HG03135 (cell line): ENCODE measurements around the gene SLC2A11.
"Not testable (repeated sequence)": the region's sequence is repeated elsewhere in the genome, so short reads cannot be mapped to it uniquely, and the experiment has no call there.

ENCODE experiments used
- ATAC-seq: cut with Tn5 transposase; IDR thresholded peaks from one replicate; pipeline ENCODE4 v1.9.1; 2021; ENCODE audit warnings: mild to moderate bottlenecking, moderate library complexity; ENCODE audit not compliant: unreplicated experiment

The SLC2A11 gene

DNA sequence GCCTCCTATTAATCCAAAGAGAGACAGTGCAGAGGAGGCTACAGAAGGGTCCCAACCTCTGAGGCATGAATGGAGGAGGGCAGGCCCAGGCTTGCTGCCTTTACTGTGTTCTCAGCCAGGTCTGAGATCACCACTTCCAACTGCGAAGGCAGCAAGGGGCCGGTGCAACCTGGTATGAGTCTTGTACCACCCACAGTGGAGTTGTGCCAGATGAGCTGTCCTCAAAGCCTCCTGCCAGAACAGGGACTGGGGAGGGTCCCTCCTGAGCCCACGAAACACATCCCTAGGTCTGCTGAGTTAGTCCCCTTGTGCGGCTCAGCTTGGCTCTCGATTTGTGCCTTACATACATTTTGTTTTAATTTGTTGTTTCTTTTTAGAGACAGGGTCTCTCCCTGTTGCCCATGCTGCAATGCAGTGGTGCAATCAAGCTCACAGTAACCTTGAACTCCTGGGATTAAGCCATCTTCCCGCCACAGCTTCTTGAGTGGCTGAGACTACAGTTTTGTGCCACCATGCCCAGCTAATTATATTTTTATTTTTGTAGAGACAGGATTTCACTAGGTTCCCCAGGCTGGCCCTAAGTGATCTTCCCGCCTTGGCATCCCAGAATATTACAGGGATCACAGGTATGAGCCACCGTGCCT is 45.8 kb downstream of the SLC2A11 start:
- no peak for ATAC-seq

DNA sequence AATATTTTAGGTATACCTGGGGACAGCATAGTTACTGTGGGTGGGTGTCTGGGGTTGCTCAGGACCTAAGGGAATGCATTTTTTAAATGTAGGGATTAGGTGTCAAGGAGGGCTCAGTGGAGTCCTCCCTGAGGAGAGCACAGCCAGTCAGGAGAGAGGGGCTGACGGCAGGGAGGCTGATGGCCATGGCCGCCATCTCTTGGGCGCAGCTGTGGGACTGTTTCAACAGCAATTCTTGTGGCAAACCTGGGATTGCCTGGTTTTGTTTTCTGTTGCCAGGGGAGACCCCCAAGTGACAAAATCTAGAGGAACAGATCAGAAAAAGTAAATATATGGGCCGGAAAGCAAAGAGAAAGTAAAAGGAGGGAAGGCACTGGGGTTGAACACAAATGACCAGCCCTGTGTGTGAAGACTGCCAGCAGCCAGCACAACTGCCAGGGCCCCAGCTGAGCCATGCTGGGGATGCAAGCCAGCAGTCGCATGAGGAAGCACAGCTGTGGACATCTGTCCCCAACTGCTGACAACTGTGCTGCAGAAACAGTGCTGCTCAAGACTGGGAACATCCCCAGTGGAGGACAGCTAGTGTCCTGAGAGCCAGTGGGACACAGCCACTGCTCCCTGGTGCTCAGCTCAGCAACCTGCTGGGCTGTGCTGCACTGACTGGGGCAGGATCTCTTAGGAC is 47.0 kb downstream of the SLC2A11 start:
- ATAC-seq, result no peak

DNA sequence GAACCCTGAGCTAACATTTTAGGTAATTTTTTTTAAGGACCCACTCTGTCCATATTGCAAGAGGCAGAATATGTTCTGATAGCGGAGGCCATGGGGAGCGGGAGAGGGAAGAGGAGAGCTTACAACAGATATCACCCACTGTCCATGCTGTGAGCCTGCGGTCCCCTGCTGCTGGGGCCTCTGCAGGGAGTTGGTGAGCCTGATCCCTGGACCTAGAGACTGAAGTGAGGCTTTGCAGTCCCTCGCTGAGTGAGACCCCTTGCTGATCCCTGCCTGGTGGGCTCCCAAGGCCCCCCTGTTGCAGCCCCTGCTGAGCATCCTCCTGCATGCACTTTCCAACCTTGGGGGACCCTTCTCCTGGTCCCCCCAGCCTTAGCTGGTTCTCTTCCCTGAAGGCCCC is 49.0 kb downstream of the SLC2A11 start:
- no peak for ATAC-seq

DNA sequence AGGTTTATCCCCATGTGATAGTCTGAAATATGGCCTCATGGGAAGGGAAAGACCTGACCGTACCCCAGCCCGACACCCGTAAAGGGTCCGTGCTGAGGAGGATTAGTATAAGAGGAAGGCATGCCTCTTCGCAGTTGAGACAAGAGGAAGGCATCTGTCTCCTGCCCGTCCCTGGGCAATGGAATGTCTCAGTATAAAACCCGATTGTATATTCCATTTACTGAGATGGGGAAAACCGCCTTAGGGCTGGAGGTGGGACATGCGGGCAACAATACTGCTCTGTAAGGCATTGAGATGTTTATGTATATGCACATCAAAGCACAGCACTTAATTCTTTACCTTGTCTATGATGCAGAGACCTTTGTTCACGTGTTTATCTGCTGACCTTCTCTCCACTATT is 49.7 kb downstream of the SLC2A11 start:
- ATAC-seq, result not testable (repeated sequence)

DNA sequence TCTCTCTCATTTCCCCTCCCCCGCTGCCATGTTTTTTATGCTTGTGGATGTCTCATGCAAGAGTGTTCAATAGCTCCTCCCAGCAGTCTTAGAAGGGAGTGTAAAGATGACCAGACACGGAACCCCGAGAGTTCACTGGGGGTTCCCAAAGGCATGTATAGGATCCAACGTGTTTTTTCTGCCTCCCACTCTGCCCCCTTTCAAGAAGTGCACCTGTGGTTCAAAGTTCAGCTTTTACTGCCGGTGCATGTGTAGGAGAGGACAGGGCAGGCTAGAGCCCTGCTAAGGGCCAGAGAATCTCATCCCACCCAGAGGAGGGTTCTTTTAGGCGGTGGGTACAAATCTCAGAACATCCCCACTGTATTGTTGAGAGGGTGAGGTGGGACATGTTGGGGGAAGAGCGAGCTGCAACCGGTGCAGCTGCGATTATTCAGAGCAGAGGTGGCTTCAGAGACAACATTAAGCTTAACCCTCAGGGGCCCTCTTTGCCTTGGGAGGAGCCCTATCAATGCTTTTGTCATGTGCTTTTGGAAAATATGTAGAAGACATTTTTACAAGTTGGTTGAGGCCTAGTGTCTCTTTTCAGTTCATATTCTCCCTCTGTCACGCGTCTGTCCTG is 51.0 kb downstream of the SLC2A11 start:
- ATAC-seq, result no peak

DNA sequence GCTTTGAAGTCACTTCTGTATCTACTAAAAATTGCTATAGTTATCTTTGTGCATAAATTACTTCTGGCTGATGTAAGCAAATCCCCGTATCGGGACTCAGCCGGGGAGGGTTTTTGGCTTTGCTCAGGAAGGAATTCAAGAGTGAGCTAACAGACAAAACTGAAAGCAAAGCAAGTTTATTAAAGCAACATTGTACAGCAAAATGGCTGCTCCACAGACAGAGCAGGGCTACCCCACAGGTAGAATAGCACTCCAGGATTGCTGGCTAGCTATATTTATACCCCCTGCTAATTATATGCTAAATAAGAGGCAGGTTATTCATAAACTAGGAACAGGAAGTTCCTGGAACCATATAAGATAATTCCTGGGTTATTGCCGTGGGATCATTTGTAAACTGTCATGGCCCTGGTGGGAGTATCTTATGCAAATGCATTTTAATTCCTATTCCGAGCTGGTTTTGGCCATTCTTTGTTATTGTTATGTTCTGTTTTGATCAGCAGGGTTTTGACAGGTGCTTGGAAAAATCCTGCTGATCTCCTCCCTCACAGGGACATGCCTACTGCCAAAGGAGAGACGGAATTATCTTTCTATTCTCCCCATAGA is 51.7 kb downstream of the SLC2A11 start:
- no peak for ATAC-seq

DNA sequence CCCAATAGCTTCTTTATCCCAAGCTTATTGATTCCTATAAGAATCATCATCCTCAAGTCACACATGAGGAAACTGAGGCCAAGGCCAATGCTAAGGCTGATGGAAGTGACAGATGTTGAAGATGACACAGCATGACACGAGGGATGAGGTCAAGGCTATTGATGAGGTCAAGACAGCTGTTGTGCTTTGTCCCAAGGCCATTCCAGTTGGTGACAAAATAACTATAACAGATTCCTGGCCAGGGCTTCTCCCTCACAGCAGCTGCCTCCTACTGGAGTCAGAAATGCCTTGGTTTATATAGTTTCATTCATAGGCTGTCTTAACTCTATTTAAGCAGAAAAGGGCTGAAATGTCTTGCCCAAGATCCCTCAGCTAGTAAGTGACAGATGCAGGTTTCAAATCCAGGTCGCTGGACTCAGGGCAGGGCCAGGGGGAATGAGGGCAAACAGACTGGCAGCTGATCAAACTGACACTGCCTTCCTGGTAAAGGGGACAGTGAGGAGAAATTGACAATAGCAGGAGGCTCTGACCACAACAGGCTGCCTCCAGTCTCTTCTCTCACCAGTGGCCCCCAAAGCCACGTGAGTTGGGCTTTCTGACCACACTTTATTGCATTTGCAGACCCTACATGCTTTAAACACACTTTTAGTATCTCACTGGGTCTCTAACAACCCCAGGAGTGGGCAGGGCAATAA is 53.0 kb downstream of the SLC2A11 start:
- no peak for ATAC-seq

DNA sequence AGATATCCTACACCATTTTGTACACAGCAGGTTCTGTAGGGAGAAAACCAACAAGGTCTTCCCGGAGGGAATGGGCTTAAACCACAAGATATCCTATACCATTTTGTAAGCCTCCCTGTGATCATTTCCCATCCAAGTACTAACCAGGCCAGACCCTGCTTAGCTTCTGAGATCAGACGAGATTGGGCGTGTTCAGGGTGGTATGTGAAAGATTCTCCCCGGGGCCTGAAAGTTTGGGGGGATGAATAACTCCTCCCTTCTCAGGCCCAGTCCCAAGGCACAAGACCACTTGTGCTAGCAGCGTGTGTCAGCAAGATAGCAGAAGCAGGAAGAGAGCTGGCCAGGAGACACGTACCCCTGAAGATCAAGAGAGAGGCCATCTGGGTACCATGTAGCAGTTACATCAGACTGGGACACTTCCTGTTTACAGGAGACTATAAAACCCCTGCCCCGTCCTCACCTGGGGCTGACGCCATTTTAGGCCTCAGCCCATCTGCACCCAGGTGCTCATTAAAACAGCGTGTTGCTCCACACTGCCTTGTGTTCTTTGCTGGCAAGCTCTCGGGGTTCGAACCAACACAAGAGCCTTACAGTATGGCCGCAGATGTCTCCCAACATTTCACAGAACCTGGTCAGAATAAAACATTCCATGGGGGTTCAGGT is 53.8 kb downstream of the SLC2A11 start:
- no peak for ATAC-seq

DNA sequence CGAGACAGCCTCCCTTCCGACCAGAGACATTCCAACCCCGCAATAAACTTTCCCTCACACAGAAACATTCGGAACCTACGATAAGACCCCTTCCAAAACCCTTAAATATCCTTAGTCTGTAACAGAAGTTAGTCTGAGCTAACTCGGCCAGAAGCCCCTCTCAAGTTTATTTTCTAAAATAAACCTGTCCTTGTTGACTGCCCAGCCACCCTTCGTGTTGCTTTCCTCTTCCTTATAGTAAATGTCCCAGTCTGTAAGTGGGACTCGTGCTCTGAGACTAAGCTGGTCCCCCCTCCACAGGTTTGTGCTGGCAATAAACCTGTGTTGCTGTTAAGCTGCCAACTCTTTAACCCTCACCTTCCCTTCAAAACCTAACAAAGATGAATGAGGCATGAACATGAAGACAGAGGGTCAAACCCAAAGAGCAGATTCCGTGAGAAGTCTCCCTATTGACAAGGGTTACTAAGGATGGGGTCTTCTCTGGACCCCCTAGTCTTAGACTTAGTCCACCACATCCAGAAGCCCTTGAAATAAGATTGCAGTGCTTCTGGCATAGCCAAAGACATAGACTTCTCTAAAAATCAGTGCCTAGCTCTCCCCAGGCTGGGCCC is 54.7 kb downstream of the SLC2A11 start:
- ATAC-seq, result no peak

DNA sequence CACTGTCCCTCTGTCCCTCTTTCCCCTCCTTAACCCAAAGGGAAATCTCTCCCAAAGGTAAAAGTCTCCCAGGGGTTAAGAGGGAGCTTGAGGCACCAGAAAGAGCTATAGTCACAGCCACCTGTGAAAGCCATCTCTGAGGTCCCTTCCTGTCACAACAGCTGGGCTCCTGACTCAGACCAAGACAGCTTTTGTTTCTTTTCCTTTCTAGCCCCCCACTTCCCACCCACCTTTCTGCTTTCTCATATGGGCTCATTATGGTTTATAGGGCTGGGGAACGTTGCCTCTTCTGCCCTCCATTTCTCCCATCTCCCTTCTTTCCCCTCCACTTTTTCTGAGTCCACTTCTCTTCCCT is 55.6 kb downstream of the SLC2A11 start:
- ATAC-seq, result no peak

DNA sequence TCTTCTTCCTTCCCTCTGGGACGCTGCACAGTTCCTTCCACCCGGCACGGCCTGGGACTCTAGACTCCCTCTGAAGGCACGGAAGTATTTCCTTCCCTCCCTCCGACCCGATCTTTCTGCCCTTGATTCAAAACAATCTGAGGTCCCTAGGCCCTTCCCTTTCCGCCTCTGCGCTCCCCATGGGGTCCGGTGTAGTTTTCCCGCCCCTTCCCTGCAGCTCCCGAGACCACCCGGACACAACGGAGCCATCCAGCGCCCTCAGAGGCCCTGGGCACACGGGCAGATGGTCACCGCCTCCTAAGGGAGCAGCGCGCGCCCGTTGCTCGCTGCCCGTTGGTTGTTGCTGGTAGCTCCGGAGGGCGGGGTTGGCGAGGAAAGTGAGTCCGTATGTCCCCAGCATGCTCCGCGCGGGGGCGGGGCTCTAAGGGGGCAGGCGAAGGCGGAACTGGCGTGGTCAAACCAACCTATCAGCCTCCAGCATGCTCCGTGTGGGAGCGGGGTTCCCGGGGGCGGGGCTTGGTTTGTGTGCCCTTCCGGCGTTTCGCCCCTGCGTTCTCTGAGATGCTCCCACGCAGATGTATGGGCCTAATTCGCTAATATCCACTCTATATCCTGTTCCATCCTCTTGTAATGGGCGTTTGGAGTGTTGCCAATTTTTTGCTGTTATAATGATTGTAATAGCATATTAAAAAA is 56.1 kb downstream of the SLC2A11 start:
- peak; percentile 97 for ATAC-seq

DNA sequence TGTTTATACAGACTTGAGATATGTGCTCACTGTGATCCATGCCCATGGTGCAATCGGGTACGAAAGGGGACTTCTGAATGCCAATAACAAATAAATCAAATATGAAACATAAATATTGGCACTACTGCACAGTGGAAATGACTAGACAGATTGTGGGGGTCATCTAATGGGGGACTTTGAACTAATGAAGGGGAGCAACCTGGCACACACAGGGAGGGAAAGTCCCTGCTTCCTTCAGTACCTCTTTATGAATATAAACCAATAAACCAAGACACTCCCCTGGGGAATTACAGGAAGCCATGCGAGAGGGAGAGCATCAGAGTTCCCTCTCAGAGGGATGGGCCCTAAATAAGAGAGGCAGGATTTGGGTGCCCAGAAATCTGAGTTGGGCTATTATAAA is 57.6 kb downstream of the SLC2A11 start:
- ATAC-seq, result no peak

DNA sequence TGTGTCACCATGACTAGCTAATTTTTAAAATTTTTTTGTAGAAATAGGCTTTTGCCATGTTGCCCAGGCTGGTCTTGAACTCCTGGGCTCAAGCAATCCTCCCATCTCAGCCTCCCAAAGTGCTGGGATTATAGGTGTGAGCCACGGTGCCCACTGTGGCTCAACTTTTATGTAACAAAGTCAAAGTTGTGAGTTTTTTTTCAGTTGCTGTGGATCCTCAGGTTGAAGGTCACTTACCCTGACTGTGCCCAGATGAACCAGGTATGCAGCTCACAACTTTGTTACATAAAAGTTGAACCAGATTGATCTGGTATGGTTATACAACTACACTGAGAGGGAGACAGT is 62.6 kb downstream of the SLC2A11 start:
- ATAC-seq, result not testable (repeated sequence)

DNA sequence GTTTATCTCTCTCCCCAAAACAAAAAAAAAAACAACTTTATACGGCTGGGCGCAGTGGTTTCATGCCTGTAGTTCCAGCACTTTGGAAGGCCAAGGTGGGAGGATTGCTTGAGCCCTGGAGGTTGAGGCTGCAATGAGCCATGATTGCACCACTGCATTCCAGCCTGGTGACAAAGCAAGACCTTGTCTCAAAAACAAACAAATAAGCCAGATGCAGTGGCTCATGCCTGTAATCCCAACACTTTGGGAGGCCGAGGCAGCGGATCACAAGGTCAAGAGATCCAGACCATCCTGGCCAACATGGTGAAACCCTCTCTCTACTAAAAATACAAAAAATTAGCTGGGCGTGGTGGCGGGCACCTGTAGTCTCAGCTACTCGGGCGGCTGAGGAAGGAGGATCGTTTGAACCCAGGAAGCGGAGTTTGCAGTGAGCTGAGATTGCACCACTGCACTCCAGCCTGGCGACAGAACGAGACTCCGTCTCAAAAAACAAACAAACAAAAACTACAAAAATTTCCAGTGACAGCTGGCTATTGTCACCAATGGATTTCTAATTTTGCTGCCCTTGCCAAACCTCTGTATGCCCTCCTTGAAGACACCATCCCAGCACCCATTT is 64.0 kb downstream of the SLC2A11 start:
- ATAC-seq, result not testable (repeated sequence)

DNA sequence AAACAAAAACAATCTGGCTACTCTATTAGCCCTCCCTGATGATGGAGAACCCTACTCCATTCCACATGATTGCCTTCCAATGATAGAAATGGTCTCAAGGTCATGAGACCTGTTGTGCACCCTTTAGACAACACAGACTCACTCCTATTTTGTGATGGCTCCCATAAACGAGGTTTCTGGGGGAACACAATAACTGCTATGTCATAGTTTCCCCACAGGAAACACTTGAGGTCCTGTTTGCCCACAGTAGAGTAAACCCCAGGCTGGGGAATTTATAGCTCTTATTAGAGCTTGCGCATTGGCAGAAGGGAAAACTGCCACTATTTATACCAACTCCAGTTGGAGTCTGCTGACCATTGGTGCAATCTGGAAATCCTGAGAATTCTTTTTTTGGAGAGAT is 65.2 kb downstream of the SLC2A11 start:
- ATAC-seq, result no peak

DNA sequence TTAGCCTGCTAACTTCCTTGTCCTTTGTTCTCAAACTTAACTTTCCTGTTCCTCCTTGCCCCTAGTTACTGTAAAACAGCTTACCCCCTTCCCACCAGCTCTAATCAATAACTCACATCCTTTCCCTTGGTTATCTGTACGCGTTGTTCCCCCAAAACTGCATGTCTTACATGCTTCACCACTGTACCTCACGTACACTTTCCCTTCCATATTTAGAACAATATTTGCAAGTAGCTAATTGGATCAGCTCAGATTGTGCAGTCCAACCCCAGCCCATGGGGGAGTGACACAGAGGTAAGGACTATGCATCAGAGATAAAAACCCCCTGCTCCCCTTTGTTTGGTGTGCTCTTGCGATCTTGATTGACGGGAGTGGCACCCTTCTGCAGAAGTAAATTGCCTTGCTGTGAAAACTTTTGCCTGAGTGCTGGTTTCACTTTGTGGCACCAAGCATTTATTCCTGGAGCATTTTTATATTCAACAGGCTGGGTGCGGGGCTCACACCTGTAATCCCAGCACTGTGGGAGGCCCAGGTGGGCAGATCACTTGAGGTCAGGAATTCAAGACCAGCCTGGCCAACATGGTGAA is 67.4 kb downstream of the SLC2A11 start:
- no peak for ATAC-seq

DNA sequence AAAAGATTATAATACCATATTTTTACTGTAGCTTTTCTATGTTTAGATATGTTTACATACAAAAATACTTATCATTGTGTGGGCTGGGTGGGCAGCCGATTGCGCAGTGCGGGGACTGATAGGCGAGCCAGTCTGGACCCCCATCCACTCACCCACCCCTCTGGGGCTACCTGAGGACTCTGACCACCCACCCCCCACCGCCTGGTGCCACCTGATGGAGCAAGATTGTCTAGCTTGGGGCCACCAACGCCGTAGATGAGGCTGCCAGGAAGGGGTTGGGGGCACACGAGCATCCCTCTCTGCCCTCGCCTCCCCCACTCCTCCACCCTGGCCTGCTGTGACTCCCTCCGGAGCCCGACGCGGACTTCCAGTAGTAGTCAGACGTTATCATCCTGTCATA is 68.9 kb downstream of the SLC2A11 start:
- ATAC-seq, result no peak
